SJCRH30 (cell line): Measurements from ENCODE around the gene AKAP8L. TPM values are rescaled to one million over a fixed set of nuclear protein-coding genes. Genes with fewer than 3 reads are reported as not detected.
"Not testable (repeated sequence)": the region's sequence is repeated elsewhere in the genome, so short reads cannot be mapped to it uniquely, and the experiment has no call there.

Source experiments
- DNase-seq, 2 experiments: peaks; one replicate each; pipeline ENCODE4 v3.0.0-alpha.2; 2015 to 2020
- H3K27ac ChIP-seq: fragments of 250-450 bp; sonication (Bioruptor Pico); 2 replicates; pipeline ENCODE4 v1.5.1; 2020; ENCODE audit warnings: mild to moderate bottlenecking, moderate library complexity
- H3K27me3 ChIP-seq: fragments of 250-450 bp; sonication (Bioruptor Pico); 2 replicates; pipeline ENCODE4 v1.5.1; 2020; ENCODE audit warnings: mild to moderate bottlenecking, moderate library complexity
- H3K36me3 ChIP-seq: fragments of 250-450 bp; sonication (Bioruptor Pico); 2 replicates; pipeline ENCODE4 v1.5.1; 2020; ENCODE audit warnings: mild to moderate bottlenecking, moderate library complexity
- H3K4me1 ChIP-seq: fragments of 250-450 bp; sonication (Bioruptor Pico); 2 replicates; pipeline ENCODE4 v1.5.1; 2020; ENCODE audit warnings: mild to moderate bottlenecking, moderate library complexity
- H3K4me3 ChIP-seq: fragments of 250-450 bp; sonication (Bioruptor Pico); 2 replicates; pipeline ENCODE4 v1.5.1; 2020; ENCODE audit warnings: mild to moderate bottlenecking, moderate library complexity
- H3K9me3 ChIP-seq: fragments of 250-450 bp; sonication (Bioruptor Pico); replicated peaks from 2 replicates; pipeline ENCODE4 v1.5.1; 2020; ENCODE audit warnings: mild to moderate bottlenecking, moderate library complexity
- total RNA-seq: library from RNA; depleted of rRNA; stranded (reverse); fragments of >200 nt; shearing (Covaris generic); gene quantifications from 2 replicates; pipeline ENCODE4 v1.2.3, GENCODE V29; 2014

The AKAP8L gene
- total RNA-seq, 1 experiment from 2014 or later = 111 TPM

- not testable (repeated sequence) for H3K4me1 ChIP-seq, H3K27ac ChIP-seq, H3K9me3 ChIP-seq, DNase-seq, H3K27me3 ChIP-seq, H3K4me3 ChIP-seq
- H3K36me3 ChIP-seq = peaks cover 81% of the 10 kb centered on the region
Measured at GRCh38 chr19:15360015-15360414, 58.8 kb downstream of the AKAP8L start.

GRCh38 chr19:15358918-15359317 lies 59.9 kb downstream of the AKAP8L start:
- H3K27ac ChIP-seq = no peak overlapping the region
- DNase-seq = no peak

GRCh38 chr19:15357906-15358305 lies 60.9 kb downstream of the AKAP8L start:
- H3K4me3 ChIP-seq = no peak overlapping the region
- peaks cover 87% of the 10 kb centered on the region for H3K36me3 ChIP-seq
- no peaks in the 10 kb centered on the region for H3K9me3 ChIP-seq
- DNase-seq = no peak
- H3K27me3 ChIP-seq = no peaks in the 10 kb centered on the region
- H3K4me1 ChIP-seq = no peaks in the 10 kb centered on the region
- no peak overlapping the region for H3K27ac ChIP-seq

More at GRCh38 chr19:15358918-15359317, 59.9 kb downstream of the AKAP8L start:
- Histone ChIP-seq H3K9me3 (no peaks in the 10 kb centered on the region), H3K36me3 (peaks cover 83% of the 10 kb centered on the region), H3K4me3 (no peak overlapping the region), H3K4me1 (no peaks in the 10 kb centered on the region), H3K27me3 (no peaks in the 10 kb centered on the region)

- no peak overlapping the region for H3K27ac ChIP-seq
- H3K4me1 ChIP-seq = no peaks in the 10 kb centered on the region
- peaks cover 68% of the 10 kb centered on the region for H3K36me3 ChIP-seq
- no peaks in the 10 kb centered on the region for H3K9me3 ChIP-seq
- no peak for DNase-seq
- no peak overlapping the region for H3K4me3 ChIP-seq
- no peaks in the 10 kb centered on the region for H3K27me3 ChIP-seq
Measured at GRCh38 chr19:15354566-15355296, 64.1 kb downstream of the AKAP8L start.

GRCh38 chr19:15353908-15354307 lies 64.9 kb downstream of the AKAP8L start:
- Histone ChIP-seq H3K9me3 (no peaks in the 10 kb centered on the region), H3K4me3 (no peak overlapping the region), H3K36me3 (peaks cover 60% of the 10 kb centered on the region), H3K27ac (no peak overlapping the region), H3K4me1 (no peaks in the 10 kb centered on the region), H3K27me3 (no peaks in the 10 kb centered on the region)
- DNase-seq = no peak

- DNase-seq, H3K9me3 ChIP-seq, H3K4me3 ChIP-seq, H3K27ac ChIP-seq, H3K27me3 ChIP-seq, H3K4me1 ChIP-seq: not testable (repeated sequence)
- H3K36me3 ChIP-seq = peaks cover 46% of the 10 kb centered on the region
Measured at GRCh38 chr19:15352535-15352934, 66.3 kb downstream of the AKAP8L start.

- H3K4me1 ChIP-seq, H3K9me3 ChIP-seq, H3K4me3 ChIP-seq, DNase-seq, H3K27me3 ChIP-seq, H3K27ac ChIP-seq: not testable (repeated sequence)
- H3K36me3 ChIP-seq = peaks cover 15% of the 10 kb centered on the region
Measured at GRCh38 chr19:15341328-15341727, 77.5 kb downstream of the AKAP8L start.

- Histone ChIP-seq H3K36me3 (peaks cover 11% of the 10 kb centered on the region), H3K4me3 (no peak overlapping the region), H3K4me1 (peaks cover 5% of the 10 kb centered on the region; the same call in 1 of the 2 replicates), H3K27ac (no peak overlapping the region), H3K27me3 (no peaks in the 10 kb centered on the region), H3K9me3 (no peaks in the 10 kb centered on the region)
- DNase-seq = no peak
Measured at GRCh38 chr19:15340086-15340485, 78.7 kb downstream of the AKAP8L start.

GRCh38 chr19:15337202-15337601 lies 81.6 kb downstream of the AKAP8L start:
- Histone ChIP-seq H3K9me3 (no peaks in the 10 kb centered on the region), H3K4me1 (peaks cover 5% of the 10 kb centered on the region; the same call in 1 of the 2 replicates), H3K27me3 (no peaks in the 10 kb centered on the region), H3K27ac (no peak overlapping the region), H3K4me3 (no peak overlapping the region), H3K36me3 (peaks cover 7% of the 10 kb centered on the region)
- no peak for DNase-seq

GRCh38 chr19:15335992-15336391 lies 82.8 kb downstream of the AKAP8L start:
- H3K4me3 ChIP-seq, H3K9me3 ChIP-seq, H3K27me3 ChIP-seq, H3K27ac ChIP-seq, H3K36me3 ChIP-seq, H3K4me1 ChIP-seq: not testable (repeated sequence)
- DNase-seq = peak; percentile 44 to 59

GRCh38 chr19:15332311-15332996 lies 86.3 kb downstream of the AKAP8L start, which contains the start of gene BRD4:
TSS of gene BRD4 (minus strand) at chr19:15332539. CDS start at chr19:15273099, 59,440 bp downstream.
- Histone ChIP-seq H3K36me3 (no peaks in the 10 kb centered on the region), H3K27ac (peak within 1 kb of the TSS; percentile 64), H3K4me1 (peaks cover 5% of the 10 kb centered on the region; the same call in 1 of the 2 replicates), H3K9me3 (no peaks in the 10 kb centered on the region), H3K4me3 (peak within 1 kb of the TSS; percentile 90), H3K27me3 (no peaks in the 10 kb centered on the region)
- DNase-seq = peak; percentile 75 to 82

- no peaks in the 10 kb centered on the region for H3K9me3 ChIP-seq
- H3K27me3 ChIP-seq = no peaks in the 10 kb centered on the region
- H3K36me3 ChIP-seq = no peaks in the 10 kb centered on the region
- peaks cover 5% of the 10 kb centered on the region; the same call in 1 of the 2 replicates for H3K4me1 ChIP-seq
- DNase-seq = peak; percentile 52 to 61
- H3K4me3 ChIP-seq = peak overlapping the region; percentile 90
- peak overlapping the region; percentile 64 for H3K27ac ChIP-seq
Measured at GRCh38 chr19:15331419-15332310, 87.1 kb downstream of the AKAP8L start.

- DNase-seq = peak; percentile 35 to 50
- Histone ChIP-seq H3K4me3 (peak overlapping the region; percentile 90), H3K4me1 (peaks cover 5% of the 10 kb centered on the region; the same call in 1 of the 2 replicates), H3K27me3 (no peaks in the 10 kb centered on the region), H3K36me3 (no peaks in the 10 kb centered on the region), H3K27ac (peak overlapping the region; percentile 64), H3K9me3 (no peaks in the 10 kb centered on the region)
Measured at GRCh38 chr19:15330801-15331418, 87.9 kb downstream of the AKAP8L start.
